ENCODE measurements around the gene GZF1.

GRCh38 chr20:23320317-23320716 lies 41.7 kb upstream of the GZF1 start:
- no peak for TF ChIP-seq EZH2 (IDR thresholded peaks at IDR 0.05; ENCODE audit: insufficient read depth, poor library complexity, severe bottlenecking)
- TF ChIP-seq EZH2phosphoT487 (IDR thresholded peaks at IDR 0.05; ENCODE audit: insufficient read depth, low read depth): no peak

Data from GM23248 (cell line).